NCI-H2171 treated with DMSO at 0.1 percent for 48 hours (cell line): ENCODE data around the gene PLEKHO1.

ENCODE experiments used
- DNase-seq: peaks from one replicate; lab custom pipeline; 2025; lab: John Stamatoyannopoulos, UW

The PLEKHO1 gene

GRCh38 chr1:150150133-150151021, 661 bp downstream of the PLEKHO1 start:
- DNase-seq: no peak

DNA sequence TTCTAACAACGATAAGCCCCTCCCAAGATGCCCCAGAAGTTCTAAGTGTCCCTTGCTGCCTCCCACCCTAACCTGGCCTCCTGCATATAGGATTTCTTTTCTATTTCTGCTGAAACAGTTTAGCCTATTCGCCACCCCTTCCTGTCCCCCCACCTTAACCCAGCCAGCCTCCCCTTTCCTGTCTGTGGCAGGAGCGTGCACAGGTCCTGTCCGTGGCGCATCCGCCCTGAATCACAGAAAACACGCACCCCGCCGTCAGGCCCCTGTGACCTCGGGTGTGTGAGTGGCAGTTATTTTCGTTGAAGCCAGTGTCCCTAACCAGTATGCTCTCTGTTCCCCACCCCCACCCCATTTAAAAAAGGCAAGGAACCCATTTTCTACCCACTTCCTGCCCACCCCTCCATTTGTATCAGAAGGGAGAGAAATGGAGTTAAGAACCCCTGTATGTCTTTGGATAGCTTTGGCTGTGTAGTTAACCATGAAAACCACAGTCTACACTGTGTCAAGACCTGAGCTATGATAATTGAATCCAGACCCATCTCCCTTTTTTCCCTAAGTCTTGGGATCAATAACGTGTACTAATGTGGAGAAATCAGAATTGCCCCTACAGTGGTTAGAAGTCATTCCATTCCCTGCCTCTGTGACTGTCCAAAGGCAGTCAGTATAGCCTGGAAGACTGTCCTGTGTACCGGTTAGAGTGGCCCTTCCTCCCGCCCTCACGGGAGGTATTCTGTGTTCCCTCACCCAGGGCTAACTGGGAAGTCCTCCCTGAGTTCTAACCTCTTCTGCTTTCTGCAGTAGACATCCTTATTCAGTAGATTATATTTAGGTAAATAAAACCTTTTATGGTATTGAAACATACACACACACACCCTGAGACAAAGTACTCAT, 1.8 kb downstream of the PLEKHO1 start:
- no peak for DNase-seq

DNA sequence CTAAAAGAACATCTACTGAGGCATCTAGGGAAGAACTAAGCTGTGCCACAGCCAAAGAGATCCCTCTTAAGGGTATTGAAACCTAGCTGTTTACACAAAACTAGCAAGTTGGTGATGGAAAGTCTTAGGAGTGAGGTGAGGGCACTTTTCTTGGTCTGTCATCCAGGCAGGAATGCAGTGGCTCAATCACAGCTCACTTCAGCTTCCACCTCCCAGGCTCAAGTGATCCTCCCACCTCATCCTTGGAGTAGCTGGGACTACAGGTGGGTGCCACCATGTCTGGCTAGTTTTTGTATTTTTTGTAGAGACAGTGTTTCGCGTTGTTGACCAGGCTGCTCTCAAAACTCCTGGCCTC, 2.4 kb downstream of the PLEKHO1 start:
- DNase-seq: no peak

DNA sequence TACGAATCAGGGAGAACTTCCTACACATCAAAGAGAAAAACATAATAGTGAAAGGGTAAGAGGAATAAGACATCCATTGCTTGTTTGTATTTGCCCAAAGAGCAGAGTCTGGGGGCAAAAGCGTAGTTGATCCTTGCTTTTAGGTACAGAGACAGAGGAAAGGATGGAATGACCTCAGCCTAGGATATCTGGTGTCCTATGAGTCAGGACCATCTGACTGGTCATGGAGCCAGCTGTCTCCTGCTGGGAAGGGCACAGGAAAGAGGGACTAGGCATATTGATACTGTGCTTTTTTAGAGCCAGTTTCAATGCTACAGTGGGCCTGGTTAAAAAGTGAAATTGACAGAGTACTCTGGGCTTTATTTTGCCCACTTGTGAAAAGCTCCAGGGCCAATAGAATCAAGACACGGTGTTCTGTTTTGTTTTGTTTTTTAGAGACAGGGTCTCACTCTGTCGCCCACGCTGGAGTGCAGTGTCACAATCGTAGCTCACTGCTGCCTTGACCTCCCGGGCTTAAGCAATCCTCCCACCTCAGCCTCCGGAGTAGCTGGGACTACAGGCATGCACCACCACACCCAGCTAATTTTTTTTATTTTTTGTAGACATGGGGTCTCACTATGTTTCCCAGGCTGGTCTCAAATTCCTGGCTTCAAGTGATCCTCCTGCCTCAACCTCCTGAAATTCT, 3.2 kb downstream of the PLEKHO1 start:
- DNase-seq: no peak

DNA sequence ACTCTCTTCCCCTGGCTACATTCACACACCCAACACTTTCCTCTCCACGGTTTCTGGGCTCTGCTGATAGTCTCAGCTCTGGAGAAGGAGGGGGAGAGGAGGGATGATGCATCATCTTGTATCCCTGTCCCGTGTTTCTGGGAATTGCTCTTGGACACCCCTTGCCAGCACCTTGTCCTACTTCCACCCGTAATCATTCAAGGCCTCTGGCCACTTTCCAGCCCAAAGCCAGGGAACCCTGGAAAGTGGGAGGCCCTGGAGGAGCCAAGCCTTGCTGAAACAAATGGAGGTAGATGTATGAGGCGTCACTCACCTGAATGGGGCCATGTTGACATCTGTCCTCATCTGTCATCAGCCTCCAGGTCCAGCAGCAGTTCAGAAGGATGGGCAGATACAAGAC, 4.4 kb downstream of the PLEKHO1 start:
- no peak for DNase-seq

- DNase-seq: no peak
These were observed 5.8 kb downstream of the PLEKHO1 start for GRCh38 chr1:150155413-150156071.

- DNase-seq: no peak
These were observed 7.3 kb downstream of the PLEKHO1 start for GRCh38 chr1:150156868-150157603.

DNA sequence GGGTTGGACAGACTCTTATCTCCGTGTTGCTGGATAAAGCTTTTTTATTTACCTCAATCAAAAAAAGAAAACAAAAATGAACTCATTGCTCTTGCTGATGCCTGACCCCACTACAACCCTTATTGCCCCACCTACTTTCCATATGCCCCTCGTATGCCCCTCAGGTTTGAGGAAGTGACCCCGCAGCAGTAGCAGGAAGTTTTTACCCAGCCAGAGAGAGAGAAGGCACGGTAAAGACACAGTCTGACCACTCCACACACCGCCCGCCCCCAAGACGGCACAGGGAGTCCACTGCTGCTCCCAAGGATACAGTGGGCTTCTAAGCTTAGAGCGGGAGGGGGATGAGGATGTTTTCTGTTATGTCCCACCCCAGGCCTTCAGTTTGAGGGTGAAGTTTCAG, 9.8 kb downstream of the PLEKHO1 start:
- no peak for DNase-seq

- DNase-seq: no peak
These were observed 11.4 kb downstream of the PLEKHO1 start for GRCh38 chr1:150160964-150161621.

DNA sequence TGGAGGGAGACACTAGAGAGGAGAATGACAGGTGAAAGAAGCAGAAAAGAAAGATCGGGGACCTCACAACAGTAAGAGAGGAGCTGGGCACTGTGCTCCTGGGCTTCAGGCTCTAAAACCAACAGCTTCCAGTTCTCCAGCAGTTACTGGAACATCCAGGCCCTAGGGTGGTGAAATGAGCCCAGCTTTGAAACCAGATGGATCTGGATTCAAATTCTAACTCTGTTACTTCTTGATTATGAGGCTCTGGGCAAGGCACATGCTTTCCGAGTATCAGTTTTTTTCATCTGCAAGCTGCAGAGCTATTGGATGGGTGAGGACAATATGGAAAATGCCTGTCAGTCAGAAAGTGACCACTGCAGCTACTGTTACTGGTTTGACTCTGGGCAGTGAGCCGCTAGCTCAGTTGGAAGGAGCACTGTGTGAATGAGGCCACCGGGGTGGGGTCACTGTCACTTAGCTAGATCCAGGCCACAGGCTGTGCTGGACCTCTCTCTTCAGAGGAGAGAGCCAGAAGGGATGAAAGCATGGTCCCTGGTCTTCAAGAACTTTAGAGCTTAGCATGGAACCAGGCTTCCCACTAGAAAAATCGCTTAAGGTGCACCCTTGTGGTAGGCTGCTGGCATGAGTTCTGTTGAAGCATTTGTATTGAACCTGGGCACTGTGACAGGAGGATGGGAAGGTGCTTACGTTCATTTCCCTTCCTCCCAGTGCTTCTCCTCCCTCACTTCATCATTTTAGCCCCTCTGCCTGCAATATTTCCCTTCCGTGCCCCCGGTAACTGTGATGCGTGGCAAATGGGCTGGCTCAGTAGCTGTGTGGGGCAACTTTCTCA, 12.2 kb downstream of the PLEKHO1 start:
- peak; percentile 36 for DNase-seq

- DNase-seq: no peak
These were observed 12.8 kb downstream of the PLEKHO1 start for GRCh38 chr1:150162582-150162861.

- DNase-seq: peak; percentile 97
These were observed 13.4 kb downstream of the PLEKHO1 start for GRCh38 chr1:150162862-150163706.

DNA sequence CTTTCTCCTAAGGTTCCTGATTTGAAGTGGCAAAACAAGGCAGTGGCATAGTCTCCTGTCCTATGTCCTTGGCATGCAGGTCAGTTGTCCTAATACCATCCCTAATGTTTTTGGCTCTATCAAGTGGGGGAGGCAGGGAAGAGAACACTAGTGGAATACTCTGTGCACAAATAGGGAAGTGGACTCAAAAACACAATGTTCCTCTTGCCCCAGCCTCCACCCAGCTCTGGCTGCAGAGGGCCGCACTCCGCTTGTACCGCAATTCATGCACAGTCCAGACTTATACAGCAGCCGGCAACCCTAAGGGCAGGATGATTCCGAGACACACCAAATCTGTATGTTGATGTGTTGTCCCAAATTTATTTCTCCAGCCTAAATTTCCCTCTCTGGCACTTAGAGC, 14.5 kb downstream of the PLEKHO1 start:
- no peak for DNase-seq

GRCh38 chr1:150164779-150165178, 15.1 kb downstream of the PLEKHO1 start:
- no peak for DNase-seq

DNA sequence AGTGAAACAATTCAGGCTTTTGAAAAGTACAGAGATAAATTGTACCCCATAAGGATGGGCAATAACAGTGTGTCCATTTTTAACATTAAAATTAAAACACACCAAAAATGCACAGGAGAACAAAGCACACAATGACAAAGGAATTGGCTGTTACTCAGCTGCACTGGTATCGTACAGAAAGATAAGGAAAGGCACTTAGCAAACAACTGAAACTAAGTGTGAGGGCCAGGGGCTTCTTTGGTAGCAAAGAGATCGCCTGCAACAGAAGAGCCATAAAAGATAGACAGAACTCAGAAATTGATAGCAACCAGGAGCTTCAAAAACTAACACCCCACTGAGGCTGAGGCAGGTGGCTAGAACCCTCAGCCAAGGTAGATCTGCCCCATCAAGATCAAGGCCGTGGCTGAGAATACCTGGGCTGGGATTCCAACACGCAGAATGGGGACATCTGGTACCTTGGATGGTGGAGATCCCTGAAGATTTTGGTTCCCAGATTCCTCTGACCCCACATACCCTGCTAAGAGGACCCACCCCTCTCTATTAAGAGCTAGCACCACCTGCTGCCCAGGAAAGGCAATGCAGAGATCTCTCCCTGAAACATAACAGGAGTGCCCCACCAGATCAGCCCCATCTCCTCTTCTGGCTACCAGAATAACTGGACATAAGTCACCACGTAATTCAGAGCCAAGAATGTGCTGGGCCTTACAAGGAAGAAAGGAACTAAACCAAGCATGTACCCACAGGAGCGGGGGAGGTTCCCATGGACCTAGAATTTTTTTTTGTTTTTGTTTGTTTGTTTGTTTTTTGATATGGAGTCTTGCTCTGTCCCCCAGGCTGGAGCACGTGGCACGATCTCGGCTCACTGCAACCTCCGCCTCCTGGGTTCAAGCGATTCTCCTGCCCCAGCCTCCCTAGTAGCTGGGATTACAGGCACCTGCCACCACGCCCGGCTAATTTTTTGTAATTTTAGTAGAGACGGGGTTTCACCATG, 16.2 kb downstream of the PLEKHO1 start:
- peak; percentile 46 for DNase-seq

DNA sequence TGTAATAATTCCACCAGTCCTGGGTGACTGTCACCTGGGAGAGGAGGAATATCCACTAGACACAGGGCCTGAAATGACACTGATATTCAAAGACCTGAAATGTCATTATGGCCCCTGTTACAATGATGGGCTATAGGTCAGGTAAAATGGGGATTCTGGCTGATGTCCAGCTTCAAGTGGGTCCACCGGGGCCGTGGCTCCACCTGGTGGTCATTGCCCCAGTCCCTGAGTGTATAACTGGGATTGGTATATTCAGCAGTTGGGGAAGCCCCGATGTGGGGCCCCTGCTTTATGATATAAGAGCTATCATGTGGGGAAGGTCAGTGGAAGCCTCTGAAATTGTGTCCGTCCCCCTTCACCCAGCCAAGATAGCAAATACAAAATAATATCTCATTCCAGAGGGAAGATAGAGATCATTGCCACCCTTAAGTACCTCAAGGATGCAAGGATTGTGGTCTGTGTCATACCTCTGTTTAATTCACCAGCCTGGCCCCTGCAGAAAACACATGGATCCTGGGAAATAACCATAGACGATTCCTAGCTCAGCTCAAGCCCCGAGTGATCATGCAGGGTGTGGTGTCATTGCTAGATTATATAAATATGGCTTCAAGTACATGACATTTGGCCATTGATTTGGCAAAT, 19.4 kb downstream of the PLEKHO1 start:
- DNase-seq: no peak

DNA sequence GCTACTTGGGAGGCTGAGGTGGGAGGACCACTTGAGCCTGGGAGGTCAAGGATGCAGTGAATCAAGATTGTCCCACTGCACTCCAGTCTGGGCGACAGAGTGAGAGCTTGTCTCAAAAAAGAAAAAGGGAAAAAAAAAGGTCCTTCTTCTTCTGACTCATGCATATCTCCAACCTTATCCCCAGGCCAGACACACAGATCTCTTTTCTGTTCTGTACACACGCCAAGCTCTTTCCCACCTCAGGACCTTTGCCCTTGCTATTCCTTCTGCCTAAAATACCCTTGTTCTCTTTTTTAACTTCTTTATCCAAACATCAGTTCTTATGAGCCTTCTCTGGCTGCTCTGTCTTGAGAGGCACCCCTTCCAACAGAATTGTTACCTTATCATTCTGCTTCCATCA, 22.1 kb downstream of the PLEKHO1 start:
- DNase-seq: no peak
